WTC11 (cell line): Measurements from ENCODE around the gene ZBTB7B.

ENCODE experiments used
- AR ChIP-seq: fragments of 250-450 bp; sonication (Bioruptor Pico); IDR thresholded peaks from 2 replicates; pipeline ENCODE4 v1.9.0; 2021; ENCODE audit warnings: mild to moderate bottlenecking
- CTCF ChIP-seq: fragments of 200-600 bp; IDR thresholded peaks from 2 replicates; pipeline ENCODE4 v1.8.0; 2022; ENCODE audit warnings: antibody characterized with exemption
- FOXJ3 ChIP-seq: sonication (generic); formaldehyde crosslinking; IDR thresholded peaks from 2 replicates; pipeline ENCODE4 v1.9.0; 2021; ENCODE audit warnings: missing genetic modification reagents, mild to moderate bottlenecking, borderline replicate concordance
- FOXP4 ChIP-seq: sonication (generic); formaldehyde crosslinking; IDR thresholded peaks from 2 replicates; pipeline ENCODE4 v1.8.0; 2022; ENCODE audit warnings: mild to moderate bottlenecking, missing genetic modification reagents
- JUN ChIP-seq: sonication (generic); formaldehyde crosslinking; IDR thresholded peaks from 2 replicates; pipeline ENCODE4 v1.8.0; 2023; ENCODE audit warnings: mild to moderate bottlenecking, missing genetic modification reagents
- SMAD4 ChIP-seq: sonication (generic); formaldehyde crosslinking; IDR thresholded peaks from 2 replicates; pipeline ENCODE4 v1.8.0; 2022; ENCODE audit warnings: mild to moderate bottlenecking, missing genetic modification reagents
- ZNF232 ChIP-seq: sonication (generic); formaldehyde crosslinking; IDR thresholded peaks from 2 replicates; pipeline ENCODE4 v1.8.0; 2022; ENCODE audit warnings: mild to moderate bottlenecking, missing genetic modification reagents
- ZNF317 ChIP-seq: sonication (generic); formaldehyde crosslinking; IDR thresholded peaks from 2 replicates; pipeline ENCODE4 v1.8.1; 2023; ENCODE audit warnings: low read depth, mild to moderate bottlenecking, moderate library complexity, missing genetic modification reagents, borderline replicate concordance
- ZSCAN18 ChIP-seq: fragments of 250-450 bp; sonication (Bioruptor Pico); IDR thresholded peaks from 2 replicates; pipeline ENCODE4 v2.1.2; 2022; ENCODE audit warnings: mild to moderate bottlenecking, moderate library complexity

GRCh38 chr1:154989195-154989860 lies 13.3 kb upstream of the ZBTB7B start:
- TF ChIP-seq FOXJ3 (CRISPR knock-in tag) (no peak), ZNF232 (CRISPR knock-in tag) (no peak), CTCF (no peak), JUN (CRISPR knock-in tag) (no peak), ZNF317 (CRISPR knock-in tag) (no peak), FOXP4 (CRISPR knock-in tag) (no peak), AR (CRISPR knock-in tag) (no peak), ZSCAN18 (CRISPR knock-in tag) (no peak), SMAD4 (CRISPR knock-in tag) (no peak)
